GM21360 (cell line): ENCODE data around the gene CAVIN3.
"Not testable (repeated sequence)": the region's sequence is repeated elsewhere in the genome, so short reads cannot be mapped to it uniquely, and the experiment has no call there.

Experiments
- ATAC-seq: cut with Tn5 transposase; IDR thresholded peaks from one replicate; pipeline ENCODE4 v1.9.1; 2021; ENCODE audit warnings: mild to moderate bottlenecking, moderate library complexity; ENCODE audit not compliant: unreplicated experiment

Gene CAVIN3

GRCh38 chr11:6326303-6326702, 6.0 kb upstream of the CAVIN3 start:
- ATAC-seq = no peak

- ATAC-seq = no peak
Measured at GRCh38 chr11:6323291-6323905, 3.1 kb upstream of the CAVIN3 start.

GRCh38 chr11:6321961-6322362, 1.7 kb upstream of the CAVIN3 start:
- no peak for ATAC-seq

GRCh38 chr11:6321356-6321755, 1.1 kb upstream of the CAVIN3 start:
- no peak for ATAC-seq

GRCh38 chr11:6319704-6320410, 444 bp downstream of the CAVIN3 start:
- ATAC-seq = peak; percentile 37

- no peak for ATAC-seq
Measured at GRCh38 chr11:6319001-6319703, 1.1 kb downstream of the CAVIN3 start.

GRCh38 chr11:6318204-6318603, 2.1 kb downstream of the CAVIN3 start:
- no peak for ATAC-seq

- ATAC-seq = peak; percentile 52
Measured at GRCh38 chr11:6315811-6316425, 4.4 kb downstream of the CAVIN3 start.

GRCh38 chr11:6312106-6312505, 8.2 kb downstream of the CAVIN3 start:
- no peak for ATAC-seq

- no peak for ATAC-seq
Measured at GRCh38 chr11:6307876-6308275, 12.4 kb downstream of the CAVIN3 start.

- ATAC-seq = no peak
Measured at GRCh38 chr11:6305297-6305696, 15.0 kb downstream of the CAVIN3 start.

GRCh38 chr11:6303661-6304060, 16.6 kb downstream of the CAVIN3 start:
- ATAC-seq = no peak

GRCh38 chr11:6301096-6301495, 19.2 kb downstream of the CAVIN3 start:
- ATAC-seq = no peak

GRCh38 chr11:6300325-6300724, 20.0 kb downstream of the CAVIN3 start:
- no peak for ATAC-seq

GRCh38 chr11:6298605-6299004, 21.7 kb downstream of the CAVIN3 start:
- ATAC-seq = peak; percentile 72

GRCh38 chr11:6297831-6298230, 22.5 kb downstream of the CAVIN3 start:
- no peak for ATAC-seq

- ATAC-seq = no peak
Measured at GRCh38 chr11:6285019-6285418, 35.3 kb downstream of the CAVIN3 start.

- no peak for ATAC-seq
Measured at GRCh38 chr11:6284250-6284649, 36.1 kb downstream of the CAVIN3 start.

- no peak for ATAC-seq
Measured at GRCh38 chr11:6283453-6284023, 36.8 kb downstream of the CAVIN3 start.

- ATAC-seq = not testable (repeated sequence)
Measured at GRCh38 chr11:6280809-6281208, 39.5 kb downstream of the CAVIN3 start.

- no peak for ATAC-seq
Measured at GRCh38 chr11:6273188-6273587, 47.1 kb downstream of the CAVIN3 start.
